Esophagus muscularis mucosa (tissue), 4 donors: ENCODE results near the gene HOXD9. TPM values are rescaled to one million over a fixed set of nuclear protein-coding genes. Genes with fewer than 3 reads are reported as not detected.

ENCODE experiments used
- DNase-seq: peaks from one replicate; pipeline ENCODE4 v3.0.0-alpha.2; 2017; ENCODE audit errors: extremely low spot score
- H3K27ac ChIP-seq, 4 donors: fragments of 200-600 bp; sonication (generic); replicated peaks in 1 of 4; 1 replicate in 3 of 4; 2 replicates in 1 of 4; pipeline ENCODE4 v1.5.1; 2016 to 2019; ENCODE audit warnings: mild to moderate bottlenecking in 1 of 4
- H3K27me3 ChIP-seq, 4 donors: fragments of 200-600 bp; sonication (generic); one replicate each; pipeline versions ENCODE4 v1.5.1 to v1.6.0; 2016 to 2019
- H3K36me3 ChIP-seq, 4 donors: fragments of 200-600 bp; sonication (generic); one replicate each; pipeline ENCODE4 v1.5.1; 2016 to 2019
- H3K4me1 ChIP-seq, 4 donors: fragments of 200-600 bp; sonication (generic); one replicate each; pipeline ENCODE4 v1.5.1; 2016 to 2019
- H3K4me3 ChIP-seq, 4 donors: fragments of 200-600 bp; sonication (generic); 1 replicate in 2 of 4; 2 replicates in 2 of 4; pipeline ENCODE4 v1.5.1; 2016 to 2019; ENCODE audit warnings: mild to moderate bottlenecking in 4 of 4, moderate library complexity in 1 of 4
- H3K9me3 ChIP-seq, 4 donors: fragments of 200-600 bp; sonication (generic); 1 replicate in 3 of 4; 2 replicates in 1 of 4; pipeline ENCODE4 v1.5.1; 2016 to 2019
- EP300 ChIP-seq: sonication (generic); formaldehyde crosslinking; IDR thresholded peaks from one replicate; pipeline ENCODE4 v1.6.1; 2017; ENCODE audit warnings: antibody characterized with exemption
- POLR2A ChIP-seq: fragments of 450-650 bp; IDR thresholded peaks from one replicate; pipeline ENCODE4 v1.6.1; 2017; ENCODE audit warnings: antibody characterized with exemption, moderate library complexity, mild to moderate bottlenecking, low read depth
- POLR2AphosphoS5 ChIP-seq, 2 donors: sonication (generic); formaldehyde crosslinking; IDR thresholded peaks; one replicate each; pipeline ENCODE4 v1.6.1; 2017; ENCODE audit warnings: antibody characterized with exemption in 2 of 2
- WGBS: methylation state at CpG from one replicate; pipeline ENCODE4 v1.1.5; 2018; 5-methylcytosine and 5-hydroxymethylcytosine counted together
- intact Hi-C: fragments of 100-400 bp; cut with DNase I; formaldehyde crosslinking; loops from one replicate; pipeline ENCODE4 v1.15.1; 2023
- total RNA-seq, 4 donors: library from RNA; depleted of rRNA; stranded (reverse); fragments of >200 nt; gene quantifications; one replicate each; pipeline versions ENCODE4 v1.1.0 to v1.2.1, GENCODE V29; 2016
- TF ChIP-seq, protein P1 (sequence below), 3 experiments: fragments of 200-600 bp in 2 of 3; fragments of 450-650 bp in 1 of 3; sonication (generic) in 2 of 3; IDR thresholded peaks; one replicate each; pipeline ENCODE4 v1.5.1; 2017 to 2019; ENCODE audit warnings: antibody characterized with exemption in 3 of 3, mild to moderate bottlenecking in 2 of 3, moderate library complexity in 1 of 3

Gene HOXD9
- total RNA-seq, 4 donors from 2014 or later: 0.83 to 2.2 (median 0.99) TPM

DNA sequence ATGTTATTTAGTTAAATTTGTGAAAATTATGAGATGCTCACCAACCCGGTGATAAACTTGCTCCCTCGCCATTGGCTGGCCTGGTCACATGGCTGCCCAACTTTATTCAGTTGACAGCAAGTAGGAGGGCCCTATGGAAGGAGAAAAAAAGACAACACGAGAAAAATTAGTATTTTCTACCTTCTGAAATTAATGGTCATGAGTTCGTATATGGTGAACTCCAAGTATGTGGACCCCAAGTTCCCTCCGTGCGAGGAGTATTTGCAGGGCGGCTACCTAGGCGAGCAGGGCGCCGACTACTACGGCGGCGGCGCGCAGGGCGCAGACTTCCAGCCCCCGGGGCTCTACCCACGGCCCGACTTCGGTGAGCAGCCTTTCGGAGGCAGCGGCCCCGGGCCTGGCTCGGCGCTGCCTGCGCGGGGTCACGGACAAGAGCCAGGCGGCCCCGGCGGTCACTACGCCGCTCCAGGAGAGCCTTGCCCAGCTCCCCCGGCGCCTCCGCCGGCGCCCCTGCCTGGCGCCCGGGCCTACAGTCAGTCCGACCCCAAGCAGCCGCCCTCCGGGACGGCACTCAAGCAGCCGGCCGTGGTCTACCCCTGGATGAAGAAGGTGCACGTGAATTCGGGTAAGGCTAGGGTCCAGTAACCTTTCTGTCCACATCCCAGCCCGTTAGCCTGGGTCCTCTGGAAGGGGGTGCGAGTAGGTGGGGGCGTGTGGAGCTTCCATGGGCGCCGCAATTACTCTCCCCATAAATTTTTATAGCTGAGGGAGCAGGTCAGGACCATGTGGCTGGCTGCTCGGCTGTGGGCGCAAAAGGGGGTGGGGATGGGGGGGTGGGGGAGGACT, 29.1 kb downstream of the HOXD9 start, which contains the start of gene HOXD4:
HOXD4 (plus strand) TSS at position 109 of the 846 bp plus-strand sequence; CDS start at position 193, 84 bp downstream.
- H3K4me3 ChIP-seq: peak within 1 kb of the TSS; percentile 21 to 40 (median 34)
- intact Hi-C loops: no loop called here
- no peaks in the 10 kb centered on the region for H3K36me3 ChIP-seq
- no peaks in the 10 kb centered on the region for H3K9me3 ChIP-seq
- WGBS: 26% methylated on average over 34 of the region's 55 CpGs
- TF ChIP-seq POLR2A: no peak
- TF ChIP-seq, protein P1, sequence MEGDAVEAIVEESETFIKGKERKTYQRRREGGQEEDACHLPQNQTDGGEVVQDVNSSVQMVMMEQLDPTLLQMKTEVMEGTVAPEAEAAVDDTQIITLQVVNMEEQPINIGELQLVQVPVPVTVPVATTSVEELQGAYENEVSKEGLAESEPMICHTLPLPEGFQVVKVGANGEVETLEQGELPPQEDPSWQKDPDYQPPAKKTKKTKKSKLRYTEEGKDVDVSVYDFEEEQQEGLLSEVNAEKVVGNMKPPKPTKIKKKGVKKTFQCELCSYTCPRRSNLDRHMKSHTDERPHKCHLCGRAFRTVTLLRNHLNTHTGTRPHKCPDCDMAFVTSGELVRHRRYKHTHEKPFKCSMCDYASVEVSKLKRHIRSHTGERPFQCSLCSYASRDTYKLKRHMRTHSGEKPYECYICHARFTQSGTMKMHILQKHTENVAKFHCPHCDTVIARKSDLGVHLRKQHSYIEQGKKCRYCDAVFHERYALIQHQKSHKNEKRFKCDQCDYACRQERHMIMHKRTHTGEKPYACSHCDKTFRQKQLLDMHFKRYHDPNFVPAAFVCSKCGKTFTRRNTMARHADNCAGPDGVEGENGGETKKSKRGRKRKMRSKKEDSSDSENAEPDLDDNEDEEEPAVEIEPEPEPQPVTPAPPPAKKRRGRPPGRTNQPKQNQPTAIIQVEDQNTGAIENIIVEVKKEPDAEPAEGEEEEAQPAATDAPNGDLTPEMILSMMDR (IDR thresholded peaks at IDR 0.05): no peak
- TF ChIP-seq EP300: no peak
- no peak for TF ChIP-seq POLR2AphosphoS5 (IDR thresholded peaks at IDR 0.05)
- DNase-seq: no peak
- peaks cover 3 to 30% (median 14%) of the 10 kb centered on the region in 4 donors for H3K4me1 ChIP-seq
- peaks cover 0 to 100% (median 67%) of the 10 kb centered on the region in 4 donors for H3K27me3 ChIP-seq
- no peak within 1 kb of the TSS for H3K27ac ChIP-seq

DNA sequence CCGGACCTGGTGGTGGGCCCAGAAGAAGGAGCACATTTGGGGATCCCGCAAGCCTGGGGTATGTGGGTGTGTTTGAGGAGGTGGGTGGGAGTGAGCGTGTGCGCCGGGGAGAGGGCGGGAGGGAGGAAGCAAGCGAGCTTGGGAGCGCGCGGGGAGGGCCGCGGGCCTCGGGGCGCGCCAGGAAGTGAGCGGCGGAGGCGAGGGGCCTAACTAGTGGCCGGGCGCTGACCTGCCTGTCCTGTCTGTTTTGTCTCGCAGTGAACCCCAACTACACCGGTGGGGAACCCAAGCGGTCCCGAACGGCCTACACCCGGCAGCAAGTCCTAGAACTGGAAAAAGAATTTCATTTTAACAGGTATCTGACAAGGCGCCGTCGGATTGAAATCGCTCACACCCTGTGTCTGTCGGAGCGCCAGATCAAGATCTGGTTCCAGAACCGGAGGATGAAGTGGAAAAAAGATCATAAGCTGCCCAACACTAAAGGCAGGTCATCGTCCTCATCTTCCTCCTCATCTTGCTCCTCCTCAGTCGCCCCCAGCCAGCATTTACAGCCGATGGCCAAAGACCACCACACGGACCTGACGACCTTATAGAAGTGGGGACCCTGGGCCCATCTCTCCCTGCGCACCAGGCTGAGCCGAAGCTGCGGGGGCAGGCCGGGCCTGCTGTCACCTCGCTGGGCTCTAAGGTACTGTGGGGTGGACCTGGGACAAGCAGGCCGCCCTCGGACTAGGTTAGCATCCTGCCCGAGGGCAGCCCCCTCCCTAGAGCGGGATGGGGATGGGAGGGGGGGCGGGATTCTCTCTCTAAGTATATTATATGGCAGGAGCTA, 30.0 kb downstream of the HOXD9 start:
- Histone ChIP-seq H3K36me3 (no peaks in the 10 kb centered on the region), H3K27me3 (peaks cover 7 to 100% (median 71%) of the 10 kb centered on the region in 4 donors), H3K4me1 (peaks cover 9 to 39% (median 23%) of the 10 kb centered on the region in 4 donors), H3K9me3 (no peaks in the 10 kb centered on the region), H3K4me3 (peak overlapping the region; percentile 21 to 40 (median 34)), H3K27ac (no peak overlapping the region)
- WGBS: 31% methylated on average over 46 of the region's 48 CpGs
- TF ChIP-seq EP300 (no peak), POLR2AphosphoS5 (IDR thresholded peaks at IDR 0.05) (no peak), POLR2A (no peak)
- TF ChIP-seq, protein P1 (IDR thresholded peaks at IDR 0.05): no peak
- no peak for DNase-seq
- intact Hi-C loops: no loop called here

DNA sequence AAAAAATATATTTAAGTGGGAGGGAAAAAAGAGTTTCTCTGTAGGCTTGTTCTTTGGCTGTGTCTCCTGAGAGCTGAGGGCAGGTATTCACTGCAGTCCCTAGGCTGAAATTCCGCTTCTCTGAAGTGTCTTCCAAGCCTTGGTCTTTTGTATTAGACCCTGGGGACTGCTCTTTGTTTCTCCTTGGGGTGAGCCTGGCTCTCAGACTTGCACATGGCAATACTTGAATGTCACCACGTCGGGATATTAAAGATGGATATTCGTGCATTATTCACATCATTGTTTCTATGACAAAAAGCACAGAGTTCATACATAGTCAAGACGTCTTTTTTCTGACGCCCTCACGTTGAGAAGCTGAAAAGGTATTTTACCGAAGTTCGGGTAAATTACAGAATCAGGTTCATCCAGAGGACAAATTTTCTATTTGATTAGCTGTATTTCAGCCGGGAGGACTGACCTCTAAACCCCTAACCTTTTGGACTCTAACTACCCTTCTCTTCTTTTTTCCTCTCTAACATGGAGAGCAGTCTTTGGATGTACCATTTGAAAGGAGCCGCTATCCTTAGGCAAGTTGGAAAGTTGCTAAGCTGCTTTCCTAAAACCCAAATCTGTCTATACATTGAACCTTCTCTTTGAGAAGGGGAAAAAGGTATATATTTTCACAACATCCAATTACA, 32.2 kb downstream of the HOXD9 start:
- Histone ChIP-seq H3K36me3 (no peaks in the 10 kb centered on the region), H3K4me1 (peaks cover 13 to 53% (median 44%) of the 10 kb centered on the region in 4 donors), H3K27me3 (peaks cover 7 to 100% (median 71%) of the 10 kb centered on the region in 4 donors), H3K27ac (no peak overlapping the region), H3K4me3 (no peak overlapping the region), H3K9me3 (no peaks in the 10 kb centered on the region)
- intact Hi-C loops: no loop called here
- TF ChIP-seq EP300: no peak
- TF ChIP-seq, protein P1 (IDR thresholded peaks at IDR 0.05): no peak
- DNase-seq: no peak
- WGBS: 51% methylated on average over 11 of the region's 11 CpGs

DNA sequence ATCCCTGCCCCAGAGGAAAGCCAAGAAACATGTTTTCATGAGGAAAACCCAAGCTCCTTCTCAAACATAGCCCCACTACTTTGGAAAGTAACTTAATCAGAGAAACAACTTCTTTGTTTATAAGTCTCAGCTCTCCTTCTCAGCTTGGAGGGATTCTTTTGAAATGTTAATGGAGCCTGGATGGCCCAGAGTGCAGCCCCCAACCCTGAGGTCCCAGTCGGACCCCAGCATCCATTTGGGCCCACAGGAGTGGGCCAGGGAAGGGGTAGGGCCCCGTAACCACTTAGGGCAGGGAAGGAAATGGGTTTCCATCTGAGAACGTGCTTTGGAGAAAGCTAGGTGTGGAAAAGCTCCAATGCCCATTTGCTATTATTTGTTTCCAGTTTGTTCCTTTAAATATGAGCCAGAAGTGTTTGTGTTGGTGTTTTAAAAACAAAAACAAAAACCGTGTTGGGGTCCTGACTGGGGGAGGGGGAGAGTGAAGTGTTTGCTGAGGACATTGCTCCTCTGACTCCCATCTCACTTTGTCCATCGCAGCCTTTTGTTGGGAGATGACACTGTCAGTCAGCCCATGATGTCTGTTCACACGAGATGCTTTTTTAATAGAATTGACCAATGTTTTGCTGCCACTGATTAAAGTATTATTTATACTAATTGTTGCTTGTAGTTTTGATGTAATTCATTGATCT, 33.0 kb downstream of the HOXD9 start:
- H3K27me3 ChIP-seq: peaks cover 7 to 100% (median 72%) of the 10 kb centered on the region in 4 donors
- no peak for TF ChIP-seq POLR2A
- TF ChIP-seq EP300: no peak
- H3K4me3 ChIP-seq: no peak overlapping the region
- no peaks in the 10 kb centered on the region for H3K9me3 ChIP-seq
- no peaks in the 10 kb centered on the region for H3K36me3 ChIP-seq
- no peak overlapping the region for H3K27ac ChIP-seq
- intact Hi-C loops: no loop called here
- 33% methylated on average over 6 of the region's 6 CpGs for WGBS
- DNase-seq: no peak
- H3K4me1 ChIP-seq: peaks cover 20 to 60% (median 52%) of the 10 kb centered on the region in 4 donors
